Suppressor macrophage treated with lipopolysaccharide for 1 hour (primary cell): ENCODE measurements around the gene CEBPB.

Source experiments
- DNase-seq, 3 donors: peaks; one replicate each; pipeline ENCODE4 v3.0.0-alpha.2; 2020 to 2022

Gene CEBPB

GRCh38 chr20:50214226-50215024 lies 23.8 kb downstream of the CEBPB start:
- DNase-seq, result no peak

- peak in 1 of 3 donors; percentile 30 for DNase-seq
These were observed 24.6 kb downstream of the CEBPB start for GRCh38 chr20:50215101-50215690.

DNA sequence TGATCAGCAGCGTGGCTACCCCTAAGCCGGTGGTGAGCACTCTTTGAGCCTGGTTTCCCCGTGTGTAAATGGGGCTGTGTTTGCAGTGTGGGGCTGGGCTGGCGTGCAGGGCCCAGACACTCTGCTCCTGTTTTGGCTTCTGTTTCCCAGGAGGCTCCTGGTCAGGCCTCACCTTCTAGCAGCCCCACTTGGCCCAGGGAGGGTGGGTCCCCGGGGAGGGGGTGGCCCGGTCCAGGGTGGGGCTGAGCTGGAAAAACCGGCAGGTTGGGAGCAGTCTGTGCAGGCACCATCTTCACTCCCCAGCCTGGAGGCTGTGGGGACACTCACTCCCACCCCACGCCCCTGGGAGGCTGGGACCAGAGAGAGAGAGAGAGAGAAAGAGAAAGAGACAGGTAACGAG lies 25.3 kb downstream of the CEBPB start:
- no peak for DNase-seq

DNA sequence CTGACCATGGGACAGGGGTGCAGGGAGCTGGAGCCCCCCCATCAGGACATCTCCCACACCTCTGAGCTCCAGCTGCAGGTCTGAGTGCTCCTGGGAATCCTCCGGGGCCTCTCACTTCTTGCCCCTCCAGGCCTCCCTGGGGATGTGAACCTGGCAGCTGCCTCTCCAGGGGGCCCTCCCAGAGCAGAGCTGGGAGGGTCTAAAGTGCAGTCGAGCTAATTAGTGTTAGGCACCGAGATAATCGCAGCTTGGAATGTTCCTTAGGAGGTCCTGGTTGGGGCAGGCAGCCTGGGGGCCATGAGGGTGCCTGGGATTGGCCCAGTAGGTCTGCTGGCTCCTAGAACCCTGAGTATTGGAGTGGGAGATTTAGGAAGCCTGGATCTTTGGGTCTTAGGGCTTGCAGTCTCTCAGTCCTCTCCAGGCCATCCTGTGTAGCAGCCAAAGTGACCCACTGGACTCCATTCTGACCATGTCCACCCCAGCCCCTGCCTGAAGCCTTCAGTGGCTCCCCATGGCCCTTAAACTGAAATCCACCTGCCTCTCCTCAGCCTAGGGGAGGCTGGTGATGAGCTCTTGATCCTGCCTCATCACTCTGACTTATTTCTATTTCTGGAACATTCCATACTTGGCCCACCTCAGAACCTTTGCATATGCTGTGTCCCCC lies 26.0 kb downstream of the CEBPB start:
- DNase-seq, result no peak

- DNase-seq, result no peak
These were observed 26.7 kb downstream of the CEBPB start for GRCh38 chr20:50217207-50217949.

- DNase-seq, result no peak
These were observed 28.4 kb downstream of the CEBPB start for GRCh38 chr20:50218987-50219435.

DNA sequence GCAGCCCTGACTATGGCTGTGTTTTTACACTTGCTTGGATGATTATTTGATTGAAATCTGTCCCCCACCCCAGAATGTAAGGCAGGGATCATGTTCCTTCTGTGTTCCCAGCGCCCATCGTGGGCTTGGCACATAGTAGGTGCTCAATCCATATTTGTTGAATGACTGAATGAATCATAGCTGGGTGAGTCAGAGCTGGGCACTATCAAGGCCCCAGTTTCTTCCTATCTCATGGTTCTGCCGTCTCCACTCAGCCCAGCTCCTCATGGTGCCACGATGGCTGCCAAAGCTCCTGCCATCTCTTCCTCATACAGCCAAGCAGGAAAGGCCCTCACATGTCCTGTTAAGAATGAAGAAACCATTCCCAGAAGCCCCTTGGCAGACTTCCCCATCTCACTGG lies 29.0 kb downstream of the CEBPB start:
- DNase-seq, result no peak

- DNase-seq, result peak; percentile 71 to 84 (median 82)
These were observed 29.7 kb downstream of the CEBPB start for GRCh38 chr20:50220093-50220893.

DNA sequence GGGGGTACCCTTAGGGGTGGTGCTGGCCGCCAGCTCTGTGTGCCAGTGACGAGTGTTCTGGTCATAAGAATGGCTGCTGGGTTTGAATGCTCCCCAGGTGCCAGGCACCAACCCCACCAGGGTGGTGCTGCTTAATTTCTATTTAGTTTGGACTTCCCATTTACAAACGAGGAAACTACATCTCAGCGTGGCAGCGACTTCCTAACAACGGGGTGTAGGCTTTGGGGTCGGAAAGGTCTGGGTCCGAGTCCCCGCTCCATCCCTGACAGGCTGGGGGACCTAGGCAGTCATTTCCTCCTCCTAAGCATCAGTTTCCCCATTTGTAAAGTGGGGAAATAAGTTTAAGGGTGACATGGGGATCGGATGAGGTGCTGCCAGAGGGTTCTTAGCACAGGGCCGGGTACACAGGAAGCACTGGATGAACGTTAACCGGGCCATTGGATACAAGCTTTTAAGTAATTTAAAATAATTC lies 30.3 kb downstream of the CEBPB start:
- DNase-seq, result peak in 2 of 3 donors; percentile 43 to 50

- peak; percentile 91 to 96 (median 95) for DNase-seq
These were observed 31.1 kb downstream of the CEBPB start for GRCh38 chr20:50221501-50222308.

- DNase-seq, result peak in 1 of 3 donors; percentile 32
These were observed 31.8 kb downstream of the CEBPB start for GRCh38 chr20:50222309-50223038.

DNA sequence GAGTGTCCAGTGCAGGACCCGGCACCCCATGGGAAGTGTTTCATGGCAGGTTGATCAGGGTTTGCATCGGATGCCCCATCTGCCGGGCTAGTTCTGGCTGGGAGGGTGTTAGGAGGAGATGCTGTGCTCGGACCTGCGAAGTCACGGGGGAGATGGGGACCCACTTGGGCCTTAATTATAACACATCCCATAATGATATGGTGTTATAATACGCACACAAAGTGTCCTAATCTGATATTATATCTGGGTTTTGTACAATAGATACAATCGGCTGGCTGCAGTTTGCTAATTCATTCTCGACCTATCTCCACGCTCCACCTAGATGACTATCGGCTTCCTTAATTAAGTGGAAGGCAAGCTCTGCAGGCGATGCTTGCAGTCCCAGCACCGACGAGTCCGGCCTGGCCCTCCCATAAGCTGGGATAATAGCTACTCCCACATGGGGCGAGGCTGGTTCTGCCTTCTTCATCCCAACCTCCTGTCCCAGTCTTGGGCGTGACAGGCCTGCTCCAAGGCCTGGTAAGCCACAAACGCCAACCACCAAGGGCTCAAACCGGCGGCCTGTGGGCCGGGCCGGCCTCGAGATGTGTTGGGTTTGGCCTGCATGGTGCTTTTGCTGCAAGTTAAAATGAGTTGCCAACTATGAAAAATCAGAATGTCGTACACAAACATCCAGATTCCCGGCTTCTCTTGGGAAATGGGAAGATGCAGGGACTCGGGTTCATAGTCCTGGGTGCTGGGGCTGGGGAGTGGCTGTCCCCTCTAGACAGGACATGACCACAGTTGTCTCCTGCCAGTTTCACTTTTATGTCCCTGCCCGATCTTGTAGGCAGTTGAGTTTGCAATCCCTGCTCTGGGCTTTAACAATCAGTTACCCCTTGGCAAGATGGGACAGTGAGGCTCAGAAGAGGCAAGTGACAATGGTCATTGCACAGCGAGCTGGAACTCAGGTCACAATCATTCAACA lies 32.7 kb downstream of the CEBPB start:
- DNase-seq, result no peak

GRCh38 chr20:50224052-50224451 lies 33.4 kb downstream of the CEBPB start:
- no peak for DNase-seq

GRCh38 chr20:50224531-50225255 lies 34.1 kb downstream of the CEBPB start:
- peak; percentile 94 to 98 (median 96) for DNase-seq

DNA sequence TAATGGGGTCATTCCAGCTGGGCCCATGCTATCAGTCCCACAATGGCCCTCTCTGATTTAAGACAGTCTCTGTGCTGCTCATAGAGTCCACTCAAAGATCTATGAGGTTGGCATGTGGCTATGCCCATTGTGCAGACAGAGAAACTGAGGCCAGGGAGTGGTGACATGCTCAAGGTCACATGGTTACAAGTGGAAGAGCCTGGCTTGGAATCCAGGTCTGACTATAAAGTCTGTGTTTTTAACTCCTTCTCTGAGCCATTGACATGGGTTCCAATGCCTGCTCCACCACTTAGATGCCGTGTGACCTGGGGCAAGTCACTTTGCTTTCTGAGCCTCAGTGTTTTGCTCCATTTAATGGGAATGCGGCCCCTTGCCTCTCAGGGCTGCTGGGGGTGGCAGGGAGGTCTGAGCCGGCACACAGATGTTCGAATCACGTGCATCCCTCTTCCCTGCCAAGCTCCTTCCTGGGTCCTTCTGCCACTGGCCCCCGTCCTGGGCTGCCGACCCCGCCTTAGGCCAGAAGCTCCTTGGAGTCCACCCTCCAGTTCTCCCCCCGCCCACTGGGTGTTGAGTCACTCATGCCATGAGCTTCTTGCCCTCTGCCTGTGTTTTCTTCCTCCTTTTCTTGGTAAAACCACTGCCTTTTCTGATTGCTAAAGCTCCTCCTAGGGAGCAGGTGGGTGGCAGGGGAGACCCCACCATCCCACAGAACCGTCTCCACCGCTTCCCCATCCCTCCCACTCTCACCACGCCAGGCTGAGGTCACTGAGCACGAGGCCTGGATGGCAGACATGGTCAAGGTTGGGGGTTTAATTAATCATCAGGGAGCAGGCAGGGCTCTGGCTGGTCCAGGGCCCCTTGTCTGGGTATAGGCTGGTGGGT lies 35.7 kb downstream of the CEBPB start:
- peak; percentile 95 to 98 (median 96) for DNase-seq

DNA sequence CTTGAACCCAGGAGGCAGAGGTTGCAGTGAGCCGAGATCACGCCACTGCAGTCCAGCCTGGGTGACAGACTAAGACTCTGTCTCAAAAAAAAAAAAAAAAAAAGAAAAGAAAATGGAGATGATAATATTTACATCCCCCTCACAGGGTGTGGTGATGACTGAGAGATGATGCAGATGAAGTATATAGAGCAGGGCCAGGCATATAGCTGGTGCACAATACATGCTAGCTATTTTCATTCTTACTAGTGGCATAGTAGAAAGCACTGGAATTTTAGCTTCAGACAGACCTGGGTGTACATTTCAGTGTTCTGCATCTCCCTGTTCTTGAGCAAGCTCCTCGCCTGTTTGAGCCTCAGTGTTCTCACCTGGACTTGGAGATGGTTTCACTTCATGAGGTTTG lies 36.9 kb downstream of the CEBPB start:
- DNase-seq, result peak in 1 of 3 donors; percentile 53

GRCh38 chr20:50229156-50229607 lies 38.6 kb downstream of the CEBPB start:
- DNase-seq, result no peak
